Measurements from ENCODE around the gene DHRS11. TPM values are rescaled to one million over a fixed set of nuclear protein-coding genes. Genes with fewer than 3 reads are reported as not detected.

Gene DHRS11
- total and polyA plus RNA-seq, 10 of the 15 experiments (the other 5 are each of a cell fraction or from before 2014, with no cell fraction given) = 3.4 to 23.0 (median 14.5) TPM

DNA sequence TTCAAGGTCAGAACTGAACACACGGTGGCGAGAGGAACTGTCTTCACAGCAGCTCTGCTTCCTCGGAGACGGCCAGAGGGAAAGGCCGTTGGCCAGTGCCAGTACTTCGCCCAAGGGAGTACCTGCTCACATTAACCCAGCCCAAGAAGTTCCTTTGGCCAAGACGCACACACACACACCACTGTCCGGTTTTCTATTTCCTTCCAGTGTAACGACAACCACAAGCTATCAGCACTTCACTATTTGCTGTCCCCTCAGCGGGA is 47.7 kb upstream of the DHRS11 start (continued):
- TF ChIP-seq, protein P1, sequence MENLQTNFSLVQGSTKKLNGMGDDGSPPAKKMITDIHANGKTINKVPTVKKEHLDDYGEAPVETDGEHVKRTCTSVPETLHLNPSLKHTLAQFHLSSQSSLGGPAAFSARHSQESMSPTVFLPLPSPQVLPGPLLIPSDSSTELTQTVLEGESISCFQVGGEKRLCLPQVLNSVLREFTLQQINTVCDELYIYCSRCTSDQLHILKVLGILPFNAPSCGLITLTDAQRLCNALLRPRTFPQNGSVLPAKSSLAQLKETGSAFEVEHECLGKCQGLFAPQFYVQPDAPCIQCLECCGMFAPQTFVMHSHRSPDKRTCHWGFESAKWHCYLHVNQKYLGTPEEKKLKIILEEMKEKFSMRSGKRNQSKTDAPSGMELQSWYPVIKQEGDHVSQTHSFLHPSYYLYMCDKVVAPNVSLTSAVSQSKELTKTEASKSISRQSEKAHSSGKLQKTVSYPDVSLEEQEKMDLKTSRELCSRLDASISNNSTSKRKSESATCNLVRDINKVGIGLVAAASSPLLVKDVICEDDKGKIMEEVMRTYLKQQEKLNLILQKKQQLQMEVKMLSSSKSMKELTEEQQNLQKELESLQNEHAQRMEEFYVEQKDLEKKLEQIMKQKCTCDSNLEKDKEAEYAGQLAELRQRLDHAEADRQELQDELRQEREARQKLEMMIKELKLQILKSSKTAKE (IDR thresholded peaks at IDR 0.05; ENCODE audit: low read depth, poor library complexity, severe bottlenecking) = peak; percentile 34
- no peak for TF ChIP-seq BACH1 (IDR thresholded peaks at IDR 0.05; ENCODE audit: borderline replicate concordance)
- peak; percentile 77; the same call in 1 of the 2 replicates for TF ChIP-seq POLR2AphosphoS5 (IDR thresholded peaks at IDR 0.05; ENCODE audit: low read length)
- TF ChIP-seq STAT3 (IDR thresholded peaks at IDR 0.05; ENCODE audit: low read depth, low read length) = no peak
- TF ChIP-seq CEBPB (IDR thresholded peaks at IDR 0.05; ENCODE audit: borderline replicate concordance in 1 of 2, low read depth in 2 of 2, low read length in 2 of 2) = no peak
- no peak for TF ChIP-seq ZNF622 (IDR thresholded peaks at IDR 0.05)
- TF ChIP-seq RUNX3 (IDR thresholded peaks at IDR 0.05; ENCODE audit: low read length) = peak; percentile 26; the same call in 1 of the 2 replicates
- TF ChIP-seq POLR2A (IDR thresholded peaks at IDR 0.05; ENCODE audit: low read depth, low read length) = no peak
- TF ChIP-seq MXI1 (IDR thresholded peaks at IDR 0.05; ENCODE audit: low read depth, low read length) = no peak
- TF ChIP-seq SUPT20H (IDR thresholded peaks at IDR 0.05; ENCODE audit: borderline replicate concordance, control insufficient read depth, low read depth, low read length) = no peak
- TF ChIP-seq, protein P2, sequence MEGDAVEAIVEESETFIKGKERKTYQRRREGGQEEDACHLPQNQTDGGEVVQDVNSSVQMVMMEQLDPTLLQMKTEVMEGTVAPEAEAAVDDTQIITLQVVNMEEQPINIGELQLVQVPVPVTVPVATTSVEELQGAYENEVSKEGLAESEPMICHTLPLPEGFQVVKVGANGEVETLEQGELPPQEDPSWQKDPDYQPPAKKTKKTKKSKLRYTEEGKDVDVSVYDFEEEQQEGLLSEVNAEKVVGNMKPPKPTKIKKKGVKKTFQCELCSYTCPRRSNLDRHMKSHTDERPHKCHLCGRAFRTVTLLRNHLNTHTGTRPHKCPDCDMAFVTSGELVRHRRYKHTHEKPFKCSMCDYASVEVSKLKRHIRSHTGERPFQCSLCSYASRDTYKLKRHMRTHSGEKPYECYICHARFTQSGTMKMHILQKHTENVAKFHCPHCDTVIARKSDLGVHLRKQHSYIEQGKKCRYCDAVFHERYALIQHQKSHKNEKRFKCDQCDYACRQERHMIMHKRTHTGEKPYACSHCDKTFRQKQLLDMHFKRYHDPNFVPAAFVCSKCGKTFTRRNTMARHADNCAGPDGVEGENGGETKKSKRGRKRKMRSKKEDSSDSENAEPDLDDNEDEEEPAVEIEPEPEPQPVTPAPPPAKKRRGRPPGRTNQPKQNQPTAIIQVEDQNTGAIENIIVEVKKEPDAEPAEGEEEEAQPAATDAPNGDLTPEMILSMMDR (IDR thresholded peaks at IDR 0.05 in 2 of 3, conservative IDR thresholded peaks at IDR 0.05 in 1 of 3; ENCODE audit: control insufficient read depth in 2 of 3, extremely low read depth in 1 of 3, insufficient read depth in 1 of 3, low read depth in 3 of 3, low read length in 3 of 3) = peak; percentile 16 to 38 (median 18); a peak in 2 of 6 replicates
- no peak for TF ChIP-seq CHD4 (IDR thresholded peaks at IDR 0.05)
- peak; percentile 22; the same call in 1 of the 2 replicates for TF ChIP-seq RAD21 (IDR thresholded peaks at IDR 0.05; ENCODE audit: insufficient read depth, low read depth, low read length)
- no peak for TF ChIP-seq BMI1 (IDR thresholded peaks at IDR 0.05; ENCODE audit: borderline replicate concordance)
- TF ChIP-seq, protein P3, sequence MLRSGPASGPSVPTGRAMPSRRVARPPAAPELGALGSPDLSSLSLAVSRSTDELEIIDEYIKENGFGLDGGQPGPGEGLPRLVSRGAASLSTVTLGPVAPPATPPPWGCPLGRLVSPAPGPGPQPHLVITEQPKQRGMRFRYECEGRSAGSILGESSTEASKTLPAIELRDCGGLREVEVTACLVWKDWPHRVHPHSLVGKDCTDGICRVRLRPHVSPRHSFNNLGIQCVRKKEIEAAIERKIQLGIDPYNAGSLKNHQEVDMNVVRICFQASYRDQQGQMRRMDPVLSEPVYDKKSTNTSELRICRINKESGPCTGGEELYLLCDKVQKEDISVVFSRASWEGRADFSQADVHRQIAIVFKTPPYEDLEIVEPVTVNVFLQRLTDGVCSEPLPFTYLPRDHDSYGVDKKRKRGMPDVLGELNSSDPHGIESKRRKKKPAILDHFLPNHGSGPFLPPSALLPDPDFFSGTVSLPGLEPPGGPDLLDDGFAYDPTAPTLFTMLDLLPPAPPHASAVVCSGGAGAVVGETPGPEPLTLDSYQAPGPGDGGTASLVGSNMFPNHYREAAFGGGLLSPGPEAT (IDR thresholded peaks at IDR 0.05; ENCODE audit: low read depth) = no peak
- TF ChIP-seq WRNIP1 (IDR thresholded peaks at IDR 0.05; ENCODE audit: borderline replicate concordance, low read depth, low read length) = no peak
- TF ChIP-seq NBN (IDR thresholded peaks at IDR 0.05) = 0 out of 2 replicates have a peak, but pooled peaks have one; percentile 41
- TF ChIP-seq, protein P4, sequence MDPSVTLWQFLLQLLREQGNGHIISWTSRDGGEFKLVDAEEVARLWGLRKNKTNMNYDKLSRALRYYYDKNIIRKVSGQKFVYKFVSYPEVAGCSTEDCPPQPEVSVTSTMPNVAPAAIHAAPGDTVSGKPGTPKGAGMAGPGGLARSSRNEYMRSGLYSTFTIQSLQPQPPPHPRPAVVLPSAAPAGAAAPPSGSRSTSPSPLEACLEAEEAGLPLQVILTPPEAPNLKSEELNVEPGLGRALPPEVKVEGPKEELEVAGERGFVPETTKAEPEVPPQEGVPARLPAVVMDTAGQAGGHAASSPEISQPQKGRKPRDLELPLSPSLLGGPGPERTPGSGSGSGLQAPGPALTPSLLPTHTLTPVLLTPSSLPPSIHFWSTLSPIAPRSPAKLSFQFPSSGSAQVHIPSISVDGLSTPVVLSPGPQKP (IDR thresholded peaks at IDR 0.05; ENCODE audit: low read depth, low read length) = no peak
- TF ChIP-seq STAT1 (conservative IDR thresholded peaks at IDR 0.05) = no peak
- TF ChIP-seq BHLHE40 (IDR thresholded peaks at IDR 0.05; ENCODE audit: borderline replicate concordance in 1 of 2, low read depth in 2 of 2, low read length in 1 of 2) = no peak
